HG02981 (cell line): ENCODE measurements around the gene EEFSEC.

Experiments
- ATAC-seq: cut with Tn5 transposase; IDR thresholded peaks from one replicate; pipeline ENCODE4 v1.9.1; 2021; ENCODE audit warnings: mild to moderate bottlenecking, moderate library complexity; ENCODE audit not compliant: unreplicated experiment

Gene EEFSEC

DNA sequence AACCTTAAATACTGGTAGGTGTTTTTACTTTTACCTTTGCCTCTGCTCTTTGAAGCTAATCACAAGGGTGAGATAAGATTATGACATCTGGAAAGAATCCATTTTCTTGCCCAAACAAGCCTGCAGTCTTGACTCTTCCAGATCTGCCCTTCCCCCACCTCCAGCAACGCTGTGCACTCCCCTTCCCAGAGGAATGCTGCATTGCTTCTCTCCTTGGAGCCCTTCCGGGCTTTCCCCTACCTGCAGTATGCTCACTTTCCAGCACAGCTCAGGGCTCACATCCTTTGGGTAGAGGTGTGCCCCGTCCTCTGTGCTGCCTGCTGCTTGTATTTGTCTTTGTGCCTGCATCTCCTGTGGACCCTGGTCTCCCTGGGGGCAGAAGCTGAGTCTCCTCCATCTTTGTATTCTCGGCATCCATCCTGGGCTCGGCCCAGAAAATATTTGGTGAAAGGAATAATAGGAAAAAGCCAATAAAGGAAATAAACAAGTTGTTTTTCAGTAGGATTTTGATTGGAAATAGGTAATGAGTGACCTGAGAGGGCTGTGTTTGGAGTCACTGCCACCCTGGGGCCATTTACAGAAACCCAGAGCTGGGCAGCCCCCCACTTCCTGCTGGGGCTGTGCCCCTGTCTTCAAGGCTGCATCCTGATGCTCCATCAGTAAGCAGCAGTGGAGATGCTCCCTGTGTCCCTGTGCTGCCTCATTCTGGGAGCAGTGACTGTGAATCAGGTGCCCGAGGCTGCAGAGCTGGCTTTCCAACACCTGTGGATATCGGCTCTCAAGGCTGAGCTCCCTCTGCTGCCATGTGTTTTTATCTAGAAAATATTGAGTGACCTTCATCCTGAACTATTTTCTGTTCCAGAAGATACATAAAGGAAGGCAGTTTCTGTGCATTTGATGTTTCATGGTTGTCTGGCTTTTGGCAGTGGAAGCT is 117.5 kb downstream of the EEFSEC start:
- ATAC-seq, result no peak

DNA sequence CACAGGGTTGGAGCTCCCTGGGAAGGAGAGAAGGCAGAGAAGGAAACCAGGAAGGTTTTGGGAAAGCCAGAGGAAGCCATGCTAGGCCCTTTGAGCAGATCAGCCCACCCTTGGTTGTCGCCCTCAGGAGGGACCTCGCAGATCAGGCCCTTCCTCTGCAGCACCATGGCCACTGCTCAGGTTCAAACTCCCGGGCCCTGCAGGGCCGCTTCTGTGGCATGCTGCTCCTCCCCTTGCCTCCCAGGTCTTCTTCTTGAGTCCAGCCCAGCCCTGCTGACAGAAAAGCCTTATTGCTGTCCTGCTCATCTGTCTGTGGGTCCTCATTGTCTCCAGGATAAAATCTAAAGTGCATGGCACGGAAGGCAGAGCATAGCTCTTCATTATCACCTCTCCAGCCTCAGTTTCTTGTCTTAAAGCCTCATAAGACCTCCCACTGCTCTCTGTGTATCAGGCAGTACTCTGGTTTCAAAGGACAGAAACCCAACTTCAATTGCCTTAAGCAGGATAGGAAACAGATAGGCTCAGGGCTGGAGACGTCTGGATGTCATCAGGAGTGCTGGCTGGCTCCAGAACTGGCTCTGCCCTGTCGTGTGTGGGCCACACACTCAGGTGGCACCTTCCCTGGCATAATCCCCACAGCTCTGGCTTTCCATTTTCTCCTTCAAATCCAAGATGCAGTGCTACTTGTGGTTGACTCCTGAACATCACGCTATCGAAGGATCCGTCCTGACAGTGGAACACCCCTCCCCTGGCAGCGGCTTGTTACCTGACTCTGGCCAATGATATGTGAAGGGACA is 118.5 kb downstream of the EEFSEC start:
- ATAC-seq, result no peak

GRCh38 chr3:128273109-128273840 is 120.0 kb downstream of the EEFSEC start:
- no peak for ATAC-seq

- no peak for ATAC-seq
Measured at GRCh38 chr3:128273841-128274573, 120.7 kb downstream of the EEFSEC start.

GRCh38 chr3:128274837-128275236 is 121.6 kb downstream of the EEFSEC start:
- no peak for ATAC-seq

GRCh38 chr3:128275316-128276145 is 122.2 kb downstream of the EEFSEC start:
- no peak for ATAC-seq

DNA sequence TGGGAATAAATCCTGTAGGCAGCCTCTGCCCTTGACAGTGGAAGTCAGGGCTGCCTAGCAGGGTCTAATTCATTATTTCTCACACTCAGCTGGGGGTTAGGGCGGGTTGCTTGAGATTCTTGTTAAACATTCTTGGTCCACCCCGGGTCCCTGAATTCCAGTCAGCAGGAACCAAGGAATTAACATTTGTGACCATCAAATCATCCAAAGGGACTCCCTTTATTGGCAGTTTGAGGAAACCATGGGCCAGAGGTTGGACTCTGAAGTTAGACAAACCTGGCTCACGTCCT is 122.8 kb downstream of the EEFSEC start:
- ATAC-seq, result no peak

DNA sequence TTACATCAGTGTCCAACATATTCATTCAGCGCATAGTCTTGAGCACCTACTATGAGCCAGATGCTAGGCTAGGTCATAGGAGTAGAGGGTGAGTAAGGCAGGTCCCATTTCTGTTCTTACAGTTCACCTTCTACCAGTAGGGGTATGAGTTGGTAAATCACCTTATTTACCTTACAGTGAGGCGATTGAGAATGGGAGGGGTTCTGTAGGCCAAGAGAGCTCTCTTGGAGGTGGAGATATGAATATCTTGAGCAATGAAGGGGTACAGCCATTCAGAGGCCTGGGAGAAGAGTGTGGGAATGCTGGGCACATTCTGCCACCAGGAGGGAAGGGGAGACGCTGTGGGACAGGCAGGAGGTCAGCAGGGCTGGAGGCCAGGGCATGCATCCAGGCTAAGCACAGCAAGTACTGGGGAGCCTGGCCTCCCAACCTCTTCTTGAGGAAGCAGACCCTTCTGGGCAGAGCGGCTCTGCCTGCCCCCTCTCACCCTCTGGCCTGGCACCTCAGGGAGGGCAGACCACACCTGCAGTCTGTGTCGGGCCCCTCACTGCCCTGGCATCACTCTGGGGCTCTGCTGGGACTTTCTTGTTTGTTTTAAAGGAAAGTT is 123.4 kb downstream of the EEFSEC start:
- ATAC-seq, result no peak

- ATAC-seq, result no peak
Measured at GRCh38 chr3:128277378-128278069, 124.2 kb downstream of the EEFSEC start.

GRCh38 chr3:128278130-128278529 is 124.8 kb downstream of the EEFSEC start:
- no peak for ATAC-seq

DNA sequence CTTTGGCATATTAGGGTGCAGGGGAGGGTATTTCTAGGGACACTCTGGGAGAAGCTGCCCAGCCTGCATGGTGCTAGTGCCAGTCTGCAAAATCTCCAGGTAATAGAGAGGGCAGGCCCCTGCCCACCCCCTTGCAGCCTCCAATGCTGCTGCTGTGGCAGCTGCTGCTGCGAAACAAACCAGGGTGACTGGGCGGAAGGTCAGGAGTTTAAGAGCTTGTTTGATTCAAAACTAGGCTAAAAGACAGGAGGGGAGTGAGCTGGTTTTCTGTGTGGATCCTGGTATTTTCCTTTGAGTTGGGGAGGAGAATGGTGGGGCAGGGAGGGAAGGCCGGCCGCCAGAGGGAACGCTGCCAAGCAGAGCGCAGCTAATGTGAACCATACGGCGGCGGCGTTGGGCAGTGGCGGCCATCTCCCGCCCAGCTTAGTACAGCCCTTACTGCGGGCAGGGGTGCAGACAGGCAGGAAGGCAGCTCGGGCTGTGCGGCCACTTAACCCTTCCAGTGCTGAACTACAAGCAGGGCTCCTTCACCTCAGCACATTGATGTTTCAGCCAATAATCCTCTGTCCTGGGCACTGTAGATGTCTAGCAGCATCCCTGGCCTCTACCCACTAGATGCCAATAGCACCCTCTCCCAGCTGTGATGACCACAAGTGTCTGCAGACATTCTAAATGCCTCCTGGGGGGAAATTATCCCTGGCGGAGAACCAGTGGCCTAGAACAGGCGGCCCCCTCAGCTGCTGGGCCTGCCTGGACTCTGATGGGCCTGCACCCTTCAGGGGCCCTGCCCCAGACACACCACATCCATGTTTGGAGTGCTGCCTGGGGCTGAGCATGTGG is 125.7 kb downstream of the EEFSEC start:
- no peak for ATAC-seq

GRCh38 chr3:128279601-128279880 is 126.3 kb downstream of the EEFSEC start:
- ATAC-seq, result no peak

GRCh38 chr3:128280481-128281052 is 127.3 kb downstream of the EEFSEC start:
- no peak for ATAC-seq

DNA sequence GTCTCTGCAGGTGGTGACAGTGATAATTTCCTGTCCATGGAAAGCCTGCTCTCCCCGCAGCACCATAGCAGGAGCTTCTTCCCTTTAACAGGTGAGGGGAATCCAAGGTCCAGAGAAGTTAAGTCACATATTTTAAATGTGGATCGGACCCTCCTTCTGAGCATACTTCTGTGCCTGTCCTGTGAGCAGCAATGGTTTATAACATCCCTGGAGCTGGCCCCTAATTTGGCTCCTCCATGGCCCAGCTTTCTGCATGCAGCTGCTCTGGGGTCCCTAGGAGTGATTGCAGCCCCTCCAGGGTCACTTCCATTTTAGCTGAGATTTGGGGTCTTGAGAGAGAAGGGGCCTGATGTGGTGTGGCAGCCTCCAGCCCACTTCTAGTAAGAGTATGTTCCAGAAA is 127.8 kb downstream of the EEFSEC start:
- no peak for ATAC-seq

- no peak for ATAC-seq
Measured at GRCh38 chr3:128281461-128282367, 128.4 kb downstream of the EEFSEC start.

GRCh38 chr3:128282380-128283196 is 129.3 kb downstream of the EEFSEC start:
- ATAC-seq, result no peak
